H1 (cell line): ENCODE data around the gene IDI1. TPM values are rescaled to one million over a fixed set of nuclear protein-coding genes. Genes with fewer than 3 reads are reported as not detected.

Source experiments
- CTCF ChIA-PET: fragments of 300-600 bp; sonication (Branson Sonifier 250); formaldehyde crosslinking; loops from one replicate; lab custom pipeline; 2021; ENCODE audit not compliant: partially characterized antibody; lab: Charles Lee
- POLR2A ChIA-PET: fragments of 300-600 bp; sonication (Branson Sonifier 250); formaldehyde crosslinking; loops from one replicate; lab custom pipeline; 2021; ENCODE audit warnings: inconsistent platforms; ENCODE audit not compliant: partially characterized antibody; lab: Charles Lee
- DNase-seq, 2 experiments: peaks; one replicate each; pipeline versions ENCODE4 v3.0.0 to v3.0.0-alpha.2; 2010 to 2022; ENCODE audit warnings: low spot score in 2 of 2, low read depth in 1 of 2, mixed read lengths in 1 of 2
- FAIRE-seq: peaks from 2 replicates; lab custom pipeline; 2011; peaks lifted over from hg19 to GRCh38; lab: Jason Lieb, UNC
- H2AFZ ChIP-seq: 2 replicates; pipeline ENCODE4 v1.8.1; 2012; ENCODE audit warnings: low read length, inconsistent platforms
- H2AK5ac ChIP-seq: 2 replicates; pipeline ENCODE4 v1.6.1; 2013; ENCODE audit warnings: low read depth, low read length
- H2BK120ac ChIP-seq: replicated peaks from 2 replicates; pipeline ENCODE3; 2013; ENCODE audit warnings: low read depth, low read length, inconsistent platforms
- H2BK12ac ChIP-seq: 2 replicates; pipeline ENCODE4 v1.6.1; 2013; ENCODE audit warnings: low read depth, low read length
- H2BK15ac ChIP-seq: 2 replicates; pipeline ENCODE4 v1.6.1; 2013; ENCODE audit warnings: low read length
- H2BK20ac ChIP-seq: 2 replicates; pipeline ENCODE4 v1.6.1; 2013; ENCODE audit warnings: low read length
- H2BK5ac ChIP-seq: 2 replicates; pipeline ENCODE4 v1.6.1; 2013; ENCODE audit warnings: low read depth, low read length
- H3K14ac ChIP-seq: 2 replicates; pipeline ENCODE4 v1.6.1; 2013; ENCODE audit warnings: inconsistent platforms; ENCODE audit not compliant: insufficient read length
- H3K18ac ChIP-seq: 2 replicates; pipeline ENCODE4 v1.6.1; 2013; ENCODE audit warnings: low read length; ENCODE audit errors: extremely low read depth
- H3K23ac ChIP-seq: 2 replicates; pipeline ENCODE4 v1.6.1; 2013; ENCODE audit warnings: inconsistent platforms; ENCODE audit not compliant: insufficient read length
- H3K23me2 ChIP-seq: 2 replicates; pipeline ENCODE4 v1.6.1; 2013; ENCODE audit warnings: low read depth, low read length
- H3K27ac ChIP-seq: 2 replicates; pipeline ENCODE4 v1.6.1; 2011; ENCODE audit warnings: low read depth, low read length, inconsistent platforms
- H3K27me3 ChIP-seq, 4 experiments: replicated peaks in 1 of 4; 1 replicate in 1 of 4; 2 replicates in 3 of 4; pipeline versions ENCODE4 v1.6.1 to v1.8.1; 2011 to 2013; ENCODE audit warnings: low read length in 3 of 4, mild to moderate bottlenecking in 3 of 4, inconsistent platforms in 2 of 4, mixed read lengths in 2 of 4, moderate library complexity in 1 of 4; ENCODE audit not compliant: control insufficient read depth in 3 of 4, insufficient read depth in 3 of 4; ENCODE audit errors: extremely low read depth in 1 of 4
- H3K36me3 ChIP-seq, 4 experiments: 2 replicates each; pipeline versions ENCODE4 v1.6.1 to v1.8.1; 2011 to 2013; ENCODE audit warnings: mild to moderate bottlenecking in 4 of 4, low read length in 3 of 4, moderate library complexity in 2 of 4, control low read depth in 1 of 4, inconsistent platforms in 1 of 4; ENCODE audit not compliant: insufficient read depth in 4 of 4, control insufficient read depth in 2 of 4
- H3K4ac ChIP-seq: replicated peaks from 2 replicates; pipeline ENCODE3; 2013; ENCODE audit warnings: low read length, low read depth, mixed read lengths, inconsistent platforms; ENCODE audit not compliant: insufficient read length
- H3K4me1 ChIP-seq, 4 experiments: replicated peaks in 1 of 4; 1 replicate in 1 of 4; 2 replicates in 3 of 4; pipeline versions ENCODE4 v1.6.1 to v1.8.1; 2011 to 2013; ENCODE audit warnings: low read length in 3 of 4, inconsistent platforms in 2 of 4, mixed read lengths in 1 of 4; ENCODE audit not compliant: insufficient read depth in 4 of 4, control insufficient read depth in 3 of 4
- H3K4me2 ChIP-seq, 2 experiments: 2 replicates each; pipeline versions ENCODE4 v1.6.1 to v1.8.1; 2011 to 2013; ENCODE audit warnings: low read depth in 2 of 2, low read length in 2 of 2, control low read depth in 1 of 2, inconsistent platforms in 1 of 2, mild to moderate bottlenecking in 1 of 2; ENCODE audit not compliant: insufficient read depth in 1 of 2
- H3K4me3 ChIP-seq, 4 experiments: fragments of 200-600, 300-600 bp in 1 of 4; sonication (generic), shearing (Covaris generic), sonication (Bioruptor Twin) in 1 of 4; 2 replicates each; pipeline versions ENCODE4 v1.5.1 to v1.8.1; 2011 to 2016; ENCODE audit warnings: low read length in 4 of 4, low read depth in 3 of 4, control low read depth in 2 of 4, inconsistent platforms in 2 of 4, mild to moderate bottlenecking in 2 of 4, mixed read lengths in 1 of 4, moderate library complexity in 1 of 4; ENCODE audit not compliant: insufficient read depth in 2 of 4; ENCODE audit errors: extremely low read depth in 1 of 4
- H3K56ac ChIP-seq: replicated peaks from 2 replicates; pipeline ENCODE3; 2013; ENCODE audit warnings: low read depth, mild to moderate bottlenecking, mixed read lengths, low read length, inconsistent platforms; ENCODE audit not compliant: insufficient read length
- H3K79me1 ChIP-seq: 2 replicates; pipeline ENCODE4 v1.6.1; 2013; ENCODE audit warnings: low read depth, low read length, control low read depth
- H3K79me2 ChIP-seq, 2 experiments: 2 replicates each; pipeline versions ENCODE4 v1.6.1 to v1.8.1; 2012 to 2013; ENCODE audit warnings: low read length in 2 of 2, mild to moderate bottlenecking in 2 of 2, inconsistent platforms in 1 of 2; ENCODE audit not compliant: insufficient read depth in 2 of 2, control insufficient read depth in 1 of 2
- H3K9ac ChIP-seq, 4 experiments: replicated peaks in 1 of 4; 1 replicate in 1 of 4; 2 replicates in 3 of 4; pipeline versions ENCODE4 v1.6.1 to v1.8.1; 2011 to 2013; ENCODE audit warnings: low read depth in 3 of 4, low read length in 3 of 4, control low read depth in 2 of 4, mild to moderate bottlenecking in 2 of 4, moderate library complexity in 2 of 4, inconsistent platforms in 1 of 4; ENCODE audit errors: extremely low read depth in 1 of 4
- H3K9me3 ChIP-seq, 2 experiments: 2 replicates each; pipeline versions ENCODE4 v1.6.1 to v1.8.1; 2012 to 2013; ENCODE audit warnings: mild to moderate bottlenecking in 2 of 2, moderate library complexity in 2 of 2, control low read depth in 1 of 2, inconsistent platforms in 1 of 2, low read depth in 1 of 2, low read length in 1 of 2, mixed read lengths in 1 of 2; ENCODE audit not compliant: insufficient read depth in 2 of 2
- H4K20me1 ChIP-seq, 2 experiments: replicated peaks in 1 of 2; 2 replicates each; pipeline versions ENCODE3 to v1.8.1; 2011 to 2013; ENCODE audit warnings: inconsistent platforms in 2 of 2, low read length in 2 of 2, mild to moderate bottlenecking in 1 of 2; ENCODE audit not compliant: insufficient read depth in 2 of 2, control insufficient read depth in 1 of 2
- H4K5ac ChIP-seq: 2 replicates; pipeline ENCODE4 v1.6.1; 2013; ENCODE audit warnings: low read length, low read depth, mixed read lengths, inconsistent platforms; ENCODE audit not compliant: insufficient read length
- H4K8ac ChIP-seq: 2 replicates; pipeline ENCODE4 v1.8.0; 2013; ENCODE audit warnings: mild to moderate bottlenecking, moderate library complexity, low read length, inconsistent platforms; ENCODE audit not compliant: insufficient read depth; ENCODE audit errors: extremely low read depth
- H4K91ac ChIP-seq: replicated peaks from 2 replicates; pipeline ENCODE3; 2013; ENCODE audit warnings: low read length, mixed read lengths, inconsistent platforms; ENCODE audit not compliant: insufficient read length
- ASH2L ChIP-seq: fragments of 200-600, 300-600 bp; sonication (generic); IDR thresholded peaks from one replicate; pipeline ENCODE4 v1.7.1; 2017; ENCODE audit warnings: low read length
- CBX8 ChIP-seq: fragments of 300-800, 300-1000 bp; sonication (generic); IDR thresholded peaks from 2 replicates; pipeline ENCODE4 v1.7.1; 2016; ENCODE audit warnings: low read depth, low read length, borderline replicate concordance
- GABPA ChIP-seq: IDR thresholded peaks from 2 replicates; pipeline ENCODE4 v1.6.1; 2011; ENCODE audit warnings: mild to moderate bottlenecking, low read length, moderate library complexity, borderline replicate concordance; ENCODE audit not compliant: insufficient read depth
- KDM1A ChIP-seq: fragments of 200-600, 300-600 bp; sonication (generic); IDR thresholded peaks from 2 replicates; pipeline ENCODE4 v1.7.1; 2016; ENCODE audit warnings: mild to moderate bottlenecking, low read length, borderline replicate concordance
- MAX ChIP-seq: IDR thresholded peaks from 2 replicates; pipeline ENCODE4 v1.6.1; 2012; ENCODE audit warnings: inconsistent platforms
- NANOG ChIP-seq: IDR thresholded peaks from 2 replicates; pipeline ENCODE4 v1.6.1; 2011; ENCODE audit warnings: low read length, low read depth, mild to moderate bottlenecking, inconsistent platforms; ENCODE audit not compliant: insufficient read depth, poor library complexity, severe bottlenecking
- POLR2A ChIP-seq, 2 experiments: IDR thresholded peaks; 1 replicate in 1 of 2; 2 replicates in 1 of 2; pipeline ENCODE4 v1.6.1; 2011; ENCODE audit warnings: low read depth in 2 of 2, low read length in 2 of 2, mild to moderate bottlenecking in 2 of 2; ENCODE audit errors: control extremely low read depth in 1 of 2
- RXRA ChIP-seq: IDR thresholded peaks from 2 replicates; pipeline ENCODE4 v1.6.1; 2011; ENCODE audit warnings: low read depth, mild to moderate bottlenecking, low read length, moderate library complexity; ENCODE audit not compliant: insufficient read depth
- SIRT6 ChIP-seq: IDR thresholded peaks from one replicate; pipeline ENCODE4 v1.7.1; 2012; ENCODE audit warnings: low read length, inconsistent platforms
- SIX5 ChIP-seq: IDR thresholded peaks from 2 replicates; pipeline ENCODE4 v1.6.1; 2011; ENCODE audit warnings: mild to moderate bottlenecking, low read depth, low read length
- TAF7 ChIP-seq: optimal IDR thresholded peaks from 2 replicates; pipeline ENCODE3; 2011; ENCODE audit warnings: low read depth, mild to moderate bottlenecking, inconsistent platforms, low read length, moderate library complexity, borderline replicate concordance
- TBP ChIP-seq: IDR thresholded peaks from 2 replicates; pipeline ENCODE4 v1.6.1; 2011; ENCODE audit warnings: low read depth, low read length, improper control_type of control experiment
- YY1 ChIP-seq: IDR thresholded peaks from 2 replicates; pipeline ENCODE4 v1.6.1; 2011; ENCODE audit warnings: low read depth, mild to moderate bottlenecking, low read length
- WGBS, 2 experiments: shearing (Covaris generic) in 1 of 2; methylation state at CpG; one replicate each; pipeline versions ENCODE4 v1.1.6 to v1.1.7; 2013 to 2015; ENCODE audit warnings: low lambda C conversion rate in 2 of 2, mixed read lengths in 2 of 2, inconsistent platforms in 1 of 2, low coverage in 1 of 2, missing lambda C conversion rate in 1 of 2; ENCODE audit not compliant: insufficient replicate concordance in 2 of 2, insufficient coverage in 1 of 2, insufficient read length in 1 of 2; ENCODE audit errors: extremely low coverage in 1 of 2, missing lambda C conversion rate in 1 of 2; 5-methylcytosine and 5-hydroxymethylcytosine counted together
- polyA plus RNA-seq, 7 experiments: library from polyadenylated mRNA; depleted of rRNA in 3 of 7; stranded (reverse) in 5 of 7; unstranded in 2 of 7; fragments of >200 nt in 5 of 7; fragments of 200-250 nt in 2 of 7; gene quantifications; 1 replicate in 5 of 7; 2 replicates in 1 of 7; 4 replicates in 1 of 7; pipeline versions ENCODE4 v1.2.1 to v1.2.3, GENCODE V29; 2011 to 2013; ENCODE audit warnings: missing spikeins in 2 of 7, mixed read lengths in 2 of 7
- total RNA-seq: library from RNA; stranded (reverse); fragmentation: NEBNext Ultra II Directional; extraction: Animal tissue kit (Norgen Biotek cat#: 25700); gene quantifications from 2 replicates; pipeline ENCODE4 v1.2.1, GENCODE V29; 2021

Gene IDI1
- total and polyA plus RNA-seq, 2 of the 8 experiments (the other 6 are each of a cell fraction or from before 2014, with no cell fraction given): 35.3 to 56.6 TPM

GRCh38 chr10:1084011-1084950 is 35.4 kb upstream of the IDI1 start:
- Histone ChIP-seq H2AFZ (no peak overlapping the region), H2BK120ac (no peak overlapping the region), H3K79me1 (no peaks in the 10 kb centered on the region), H3K27ac (no peak overlapping the region), H3K56ac (no peak overlapping the region), H4K20me1 (peaks cover 0 to 7% of the 10 kb centered on the region in 2 experiments), H3K4ac (no peak overlapping the region), H3K36me3 (peaks cover 10 to 48% (median 30%) of the 10 kb centered on the region in 4 experiments), H4K8ac (no peak overlapping the region), H2BK12ac (no peak overlapping the region), H3K9me3 (no peaks in the 10 kb centered on the region), H4K5ac (no peak overlapping the region), H2BK20ac (no peak overlapping the region), H2BK5ac (no peak overlapping the region), H3K18ac (no peak overlapping the region), H2BK15ac (no peak overlapping the region), H3K27me3 (no peaks in the 10 kb centered on the region), H3K4me2 (no peak overlapping the region), H3K14ac (no peak overlapping the region), H3K23ac (no peak overlapping the region), H3K4me1 (no peaks in the 10 kb centered on the region), H4K91ac (no peak overlapping the region), H3K79me2 (no peaks in the 10 kb centered on the region), H3K4me3 (no peak overlapping the region), H3K23me2 (no peaks in the 10 kb centered on the region), H3K9ac (no peak overlapping the region), H2AK5ac (no peak overlapping the region)
- ChIA-PET POLR2A (no interaction called here), CTCF (interaction anchor here (0.9 to 1.8 kb wide), 4 partner anchors 10 to 26 kb away, joined by 3 to 6 read pairs (median 4); no protein-coding TSS in a partner anchor)
- 91% methylated on average over 28 of the region's 28 CpGs; no CpG with 5 or more reads in 1 of the 2 experiments for WGBS, 2 experiments
- no peak for DNase-seq
- FAIRE-seq: no peak
- TF ChIP-seq MAX: no peak
- TF ChIP-seq KDM1A: no peak
- no peak for TF ChIP-seq NANOG
- no peak for TF ChIP-seq ASH2L
- TF ChIP-seq POLR2A (IDR thresholded peaks at IDR 0.05; ENCODE audit: control extremely low read depth in 1 of 2, low read depth in 2 of 2, low read length in 2 of 2): no peak
- no peak for TF ChIP-seq RXRA
- no peak for TF ChIP-seq SIX5
- TF ChIP-seq GABPA: no peak
- no peak for TF ChIP-seq SIRT6
- TF ChIP-seq TBP: no peak
- TF ChIP-seq CBX8: no peak
- no peak for TF ChIP-seq YY1
- no peak for TF ChIP-seq TAF7
